Mesodermal cell (in vitro differentiated cells): ENCODE results near the gene LIPC.
A peak's percentile ranks its signal among the peaks of the same experiment; 100 is the strongest.

ENCODE experiments used
- H3K27ac ChIP-seq: 2 replicates; pipeline ENCODE4 v1.7.0; 2013; ENCODE audit warnings: mild to moderate bottlenecking, low read depth, low read length, moderate library complexity; ENCODE audit not compliant: severe bottlenecking
- H3K36me3 ChIP-seq: 2 replicates; pipeline ENCODE4 v1.7.1; 2013; ENCODE audit warnings: mild to moderate bottlenecking, low read length, moderate library complexity; ENCODE audit not compliant: control insufficient read depth, insufficient read depth
- H3K4me1 ChIP-seq: one replicate; pipeline ENCODE4 v1.7.1; 2013; ENCODE audit warnings: mild to moderate bottlenecking, low read length; ENCODE audit not compliant: insufficient read depth, control insufficient read depth, poor library complexity, severe bottlenecking
- H3K4me3 ChIP-seq: 2 replicates; pipeline ENCODE4 v1.7.0; 2013; ENCODE audit warnings: low read length, control low read depth, mild to moderate bottlenecking; ENCODE audit not compliant: insufficient read depth, poor library complexity, severe bottlenecking; ENCODE audit errors: extremely low read depth
- H3K9me3 ChIP-seq: 2 replicates; pipeline ENCODE4 v1.7.1; 2013; ENCODE audit warnings: mild to moderate bottlenecking, low read length, moderate library complexity; ENCODE audit not compliant: control insufficient read depth
- WGBS, 2 experiments: methylation state at CpG; one replicate each; pipeline ENCODE4 v1.1.5; 2013; ENCODE audit warnings: missing lambda C conversion rate in 2 of 2; ENCODE audit not compliant: insufficient coverage in 2 of 2; 5-methylcytosine and 5-hydroxymethylcytosine counted together

The LIPC gene

DNA sequence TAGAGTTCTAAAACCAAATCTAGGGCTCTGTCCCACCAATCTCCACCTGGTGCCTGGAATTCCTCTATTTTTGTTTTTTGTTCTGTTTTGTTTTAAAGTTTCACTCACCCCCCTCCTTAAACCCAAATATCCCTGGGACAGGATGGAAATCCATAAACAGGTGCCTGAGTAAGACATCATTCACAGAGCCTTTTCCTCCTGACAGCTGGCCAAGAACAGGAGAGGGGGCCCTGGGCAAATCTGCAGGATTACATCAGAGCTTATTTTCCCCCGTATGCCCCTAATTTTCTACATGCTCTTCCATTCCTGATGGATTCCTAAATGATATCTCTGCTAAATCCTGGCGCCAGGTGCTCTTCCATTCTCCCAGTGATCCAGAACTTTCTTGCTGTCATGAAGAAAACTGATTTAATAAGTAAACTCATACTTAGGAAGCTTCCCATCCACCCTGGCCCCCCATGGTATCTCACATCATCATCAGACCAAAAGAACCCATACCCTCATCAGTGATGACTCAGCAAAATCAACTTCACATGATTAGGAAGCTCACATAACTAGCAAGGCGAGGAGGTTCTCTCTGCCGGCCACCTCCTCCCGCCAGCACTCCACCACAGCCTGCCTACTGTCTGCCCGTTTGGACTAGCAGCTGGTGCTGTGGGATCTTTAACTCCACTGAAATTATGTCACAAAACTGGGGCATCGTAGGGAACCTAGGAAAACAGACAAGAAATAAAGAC is 61.0 kb downstream of the LIPC start:
- H3K4me3 ChIP-seq = no peak overlapping the region
- WGBS, 2 experiments = 76 to 100% methylated on average over 2 to 5 of the region's 7 CpGs
- no peaks in the 10 kb centered on the region for H3K36me3 ChIP-seq
- H3K9me3 ChIP-seq = peaks cover 23% of the 10 kb centered on the region
- peaks cover 15% of the 10 kb centered on the region for H3K4me1 ChIP-seq
- H3K27ac ChIP-seq = no peak overlapping the region

DNA sequence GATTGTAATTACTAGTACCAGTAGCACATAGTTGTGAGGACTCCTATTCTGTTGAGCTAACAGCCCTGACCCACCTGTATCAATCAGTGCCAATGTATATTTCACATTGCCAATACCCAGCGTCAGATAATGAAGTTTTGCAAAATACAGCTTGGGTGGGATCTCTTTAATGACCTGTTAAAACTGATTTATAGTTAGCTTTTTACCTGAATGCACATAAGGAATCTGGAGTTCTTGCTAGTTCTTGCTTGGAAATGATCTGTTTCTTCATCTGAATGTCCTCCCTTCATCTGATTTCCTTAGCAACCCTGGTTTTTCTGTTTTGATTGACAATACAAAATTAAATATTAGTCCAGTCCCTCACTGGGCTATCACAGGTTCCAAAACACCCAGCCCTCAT is 62.8 kb downstream of the LIPC start:
- H3K9me3 ChIP-seq = peaks cover 8% of the 10 kb centered on the region
- H3K27ac ChIP-seq = no peak overlapping the region
- 100% methylated on average over 1 of the region's 1 CpG; no CpG with 5 or more reads in 1 of the 2 experiments for WGBS, 2 experiments
- H3K36me3 ChIP-seq = no peaks in the 10 kb centered on the region
- peaks cover 24% of the 10 kb centered on the region for H3K4me1 ChIP-seq
- no peak overlapping the region for H3K4me3 ChIP-seq

- no peaks in the 10 kb centered on the region for H3K36me3 ChIP-seq
- no CpG with 5 or more reads among the region's 3 CpGs for WGBS, 2 experiments
- no peak overlapping the region for H3K27ac ChIP-seq
- H3K9me3 ChIP-seq = no peaks in the 10 kb centered on the region
- H3K4me1 ChIP-seq = peaks cover 33% of the 10 kb centered on the region
- H3K4me3 ChIP-seq = no peak overlapping the region
These were observed 64.2 kb downstream of the LIPC start for GRCh38 chr15:58495891-58496408.

GRCh38 chr15:58497046-58497785 is 65.4 kb downstream of the LIPC start:
- Histone ChIP-seq H3K36me3 (no peaks in the 10 kb centered on the region), H3K4me1 (peaks cover 35% of the 10 kb centered on the region), H3K9me3 (no peaks in the 10 kb centered on the region), H3K4me3 (no peak overlapping the region), H3K27ac (no peak overlapping the region)
- 92 to 94% methylated on average over 8 of the region's 9 CpGs for whole genome bisulfite sequencing, 2 experiments

- no peaks in the 10 kb centered on the region for H3K9me3 ChIP-seq
- H3K36me3 ChIP-seq = no peaks in the 10 kb centered on the region
- H3K4me3 ChIP-seq = no peak overlapping the region
- H3K27ac ChIP-seq = peak overlapping the region; percentile 87
- peaks cover 36% of the 10 kb centered on the region for H3K4me1 ChIP-seq
- 73 to 75% methylated on average over 3 to 4 of the region's 8 CpGs for WGBS, 2 experiments
These were observed 67.2 kb downstream of the LIPC start for GRCh38 chr15:58498821-58499580.

GRCh38 chr15:58501006-58501405 is 69.2 kb downstream of the LIPC start:
- H3K9me3 ChIP-seq = no peaks in the 10 kb centered on the region
- H3K4me1 ChIP-seq = peaks cover 27% of the 10 kb centered on the region
- no peak overlapping the region for H3K27ac ChIP-seq
- WGBS, 2 experiments = 93 to 94% methylated on average over 2 to 3 of the region's 4 CpGs
- H3K4me3 ChIP-seq = no peak overlapping the region
- no peaks in the 10 kb centered on the region for H3K36me3 ChIP-seq

- Histone ChIP-seq H3K4me1 (peaks cover 27% of the 10 kb centered on the region), H3K9me3 (no peaks in the 10 kb centered on the region), H3K4me3 (no peak overlapping the region), H3K36me3 (no peaks in the 10 kb centered on the region), H3K27ac (no peak overlapping the region)
- WGBS, 2 experiments = 83 to 89% methylated on average over 1 to 3 of the region's 4 CpGs
These were observed 69.9 kb downstream of the LIPC start for GRCh38 chr15:58501636-58502188.

DNA sequence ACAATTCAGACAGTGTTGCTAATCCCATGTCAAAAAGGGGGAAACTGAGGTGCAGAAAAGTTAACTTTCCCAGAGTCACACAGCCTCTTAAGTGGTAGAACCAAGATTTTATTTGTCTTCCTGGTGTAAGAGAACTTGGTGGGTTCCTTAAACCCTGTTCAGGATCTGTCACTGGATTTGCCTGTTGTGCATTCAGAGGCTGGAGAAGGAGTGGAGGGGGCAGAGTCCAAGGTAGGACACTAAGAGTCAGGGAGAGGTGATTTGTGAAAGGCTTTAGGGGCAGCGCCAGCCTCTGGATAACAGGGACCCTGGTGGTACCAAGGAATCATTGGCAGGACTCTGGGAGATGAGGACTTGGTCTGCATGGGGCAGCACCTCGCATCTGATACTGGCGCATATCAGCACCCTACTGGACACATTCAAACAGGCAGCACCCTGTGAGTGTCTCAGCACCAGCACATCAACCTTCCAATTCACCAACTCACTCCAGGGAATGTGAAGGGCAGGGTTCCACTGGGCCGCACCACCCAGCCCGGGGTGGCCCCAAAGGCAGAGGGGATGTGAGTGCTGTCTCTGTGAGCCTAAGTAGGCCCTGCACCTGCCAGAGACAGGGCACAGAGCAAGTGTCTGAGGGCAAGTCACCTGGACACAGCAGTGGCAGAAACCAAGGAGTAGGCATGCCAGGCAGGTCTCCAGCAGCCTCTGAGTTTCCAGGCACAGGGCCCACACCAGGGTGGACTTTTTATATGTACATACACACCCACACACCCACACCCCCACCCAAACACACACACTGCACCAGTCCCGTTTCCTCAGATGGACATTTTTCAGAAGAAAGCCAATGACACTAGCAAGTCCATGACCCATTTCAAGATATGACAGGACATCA is 71.6 kb downstream of the LIPC start:
- WGBS, 2 experiments = 100% methylated on average over 2 to 4 of the region's 6 CpGs
- H3K4me1 ChIP-seq = peaks cover 21% of the 10 kb centered on the region
- no peaks in the 10 kb centered on the region for H3K9me3 ChIP-seq
- no peaks in the 10 kb centered on the region for H3K36me3 ChIP-seq
- H3K27ac ChIP-seq = no peak overlapping the region
- no peak overlapping the region for H3K4me3 ChIP-seq

GRCh38 chr15:58504674-58505234 is 73.0 kb downstream of the LIPC start:
- 91 to 100% methylated on average over 5 to 6 of the region's 6 CpGs for WGBS, 2 experiments
- H3K36me3 ChIP-seq = no peaks in the 10 kb centered on the region
- no peak overlapping the region for H3K4me3 ChIP-seq
- H3K9me3 ChIP-seq = no peaks in the 10 kb centered on the region
- H3K4me1 ChIP-seq = peaks cover 10% of the 10 kb centered on the region
- H3K27ac ChIP-seq = no peak overlapping the region
